H1 (cell line): Measurements from ENCODE around the gene NTN1. TPM values are rescaled to one million over a fixed set of nuclear protein-coding genes. Genes with fewer than 3 reads are reported as not detected.

ENCODE experiments used
- CTCF ChIA-PET: fragments of 300-600 bp; sonication (Branson Sonifier 250); formaldehyde crosslinking; loops from one replicate; lab custom pipeline; 2021; ENCODE audit not compliant: partially characterized antibody; lab: Charles Lee
- POLR2A ChIA-PET: fragments of 300-600 bp; sonication (Branson Sonifier 250); formaldehyde crosslinking; loops from one replicate; lab custom pipeline; 2021; ENCODE audit warnings: inconsistent platforms; ENCODE audit not compliant: partially characterized antibody; lab: Charles Lee
- DNase-seq, 2 experiments: peaks; one replicate each; pipeline versions ENCODE4 v3.0.0 to v3.0.0-alpha.2; 2010 to 2022; ENCODE audit warnings: low spot score in 2 of 2, low read depth in 1 of 2, mixed read lengths in 1 of 2
- FAIRE-seq: peaks from 2 replicates; lab custom pipeline; 2011; peaks lifted over from hg19 to GRCh38; lab: Jason Lieb, UNC
- H2AFZ ChIP-seq: 2 replicates; pipeline ENCODE4 v1.8.1; 2012; ENCODE audit warnings: low read length, inconsistent platforms
- H2AK5ac ChIP-seq: 2 replicates; pipeline ENCODE4 v1.6.1; 2013; ENCODE audit warnings: low read depth, low read length
- H2BK120ac ChIP-seq: replicated peaks from 2 replicates; pipeline ENCODE3; 2013; ENCODE audit warnings: low read depth, low read length, inconsistent platforms
- H2BK12ac ChIP-seq: 2 replicates; pipeline ENCODE4 v1.6.1; 2013; ENCODE audit warnings: low read depth, low read length
- H2BK15ac ChIP-seq: 2 replicates; pipeline ENCODE4 v1.6.1; 2013; ENCODE audit warnings: low read length
- H2BK20ac ChIP-seq: 2 replicates; pipeline ENCODE4 v1.6.1; 2013; ENCODE audit warnings: low read length
- H2BK5ac ChIP-seq: 2 replicates; pipeline ENCODE4 v1.6.1; 2013; ENCODE audit warnings: low read depth, low read length
- H3K14ac ChIP-seq: 2 replicates; pipeline ENCODE4 v1.6.1; 2013; ENCODE audit warnings: inconsistent platforms; ENCODE audit not compliant: insufficient read length
- H3K18ac ChIP-seq: 2 replicates; pipeline ENCODE4 v1.6.1; 2013; ENCODE audit warnings: low read length; ENCODE audit errors: extremely low read depth
- H3K23ac ChIP-seq: 2 replicates; pipeline ENCODE4 v1.6.1; 2013; ENCODE audit warnings: inconsistent platforms; ENCODE audit not compliant: insufficient read length
- H3K23me2 ChIP-seq: 2 replicates; pipeline ENCODE4 v1.6.1; 2013; ENCODE audit warnings: low read depth, low read length
- H3K27ac ChIP-seq: 2 replicates; pipeline ENCODE4 v1.6.1; 2011; ENCODE audit warnings: low read depth, low read length, inconsistent platforms
- H3K27me3 ChIP-seq, 4 experiments: replicated peaks in 1 of 4; 1 replicate in 1 of 4; 2 replicates in 3 of 4; pipeline versions ENCODE4 v1.6.1 to v1.8.1; 2011 to 2013; ENCODE audit warnings: low read length in 3 of 4, mild to moderate bottlenecking in 3 of 4, inconsistent platforms in 2 of 4, mixed read lengths in 2 of 4, moderate library complexity in 1 of 4; ENCODE audit not compliant: control insufficient read depth in 3 of 4, insufficient read depth in 3 of 4; ENCODE audit errors: extremely low read depth in 1 of 4
- H3K36me3 ChIP-seq, 4 experiments: 2 replicates each; pipeline versions ENCODE4 v1.6.1 to v1.8.1; 2011 to 2013; ENCODE audit warnings: mild to moderate bottlenecking in 4 of 4, low read length in 3 of 4, moderate library complexity in 2 of 4, control low read depth in 1 of 4, inconsistent platforms in 1 of 4; ENCODE audit not compliant: insufficient read depth in 4 of 4, control insufficient read depth in 2 of 4
- H3K4ac ChIP-seq: replicated peaks from 2 replicates; pipeline ENCODE3; 2013; ENCODE audit warnings: low read length, low read depth, mixed read lengths, inconsistent platforms; ENCODE audit not compliant: insufficient read length
- H3K4me1 ChIP-seq, 4 experiments: replicated peaks in 1 of 4; 1 replicate in 1 of 4; 2 replicates in 3 of 4; pipeline versions ENCODE4 v1.6.1 to v1.8.1; 2011 to 2013; ENCODE audit warnings: low read length in 3 of 4, inconsistent platforms in 2 of 4, mixed read lengths in 1 of 4; ENCODE audit not compliant: insufficient read depth in 4 of 4, control insufficient read depth in 3 of 4
- H3K4me2 ChIP-seq, 2 experiments: 2 replicates each; pipeline versions ENCODE4 v1.6.1 to v1.8.1; 2011 to 2013; ENCODE audit warnings: low read depth in 2 of 2, low read length in 2 of 2, control low read depth in 1 of 2, inconsistent platforms in 1 of 2, mild to moderate bottlenecking in 1 of 2; ENCODE audit not compliant: insufficient read depth in 1 of 2
- H3K4me3 ChIP-seq, 4 experiments: fragments of 200-600, 300-600 bp in 1 of 4; sonication (generic), shearing (Covaris generic), sonication (Bioruptor Twin) in 1 of 4; 2 replicates each; pipeline versions ENCODE4 v1.5.1 to v1.8.1; 2011 to 2016; ENCODE audit warnings: low read length in 4 of 4, low read depth in 3 of 4, control low read depth in 2 of 4, inconsistent platforms in 2 of 4, mild to moderate bottlenecking in 2 of 4, mixed read lengths in 1 of 4, moderate library complexity in 1 of 4; ENCODE audit not compliant: insufficient read depth in 2 of 4; ENCODE audit errors: extremely low read depth in 1 of 4
- H3K56ac ChIP-seq: replicated peaks from 2 replicates; pipeline ENCODE3; 2013; ENCODE audit warnings: low read depth, mild to moderate bottlenecking, mixed read lengths, low read length, inconsistent platforms; ENCODE audit not compliant: insufficient read length
- H3K79me1 ChIP-seq: 2 replicates; pipeline ENCODE4 v1.6.1; 2013; ENCODE audit warnings: low read depth, low read length, control low read depth
- H3K79me2 ChIP-seq, 2 experiments: 2 replicates each; pipeline versions ENCODE4 v1.6.1 to v1.8.1; 2012 to 2013; ENCODE audit warnings: low read length in 2 of 2, mild to moderate bottlenecking in 2 of 2, inconsistent platforms in 1 of 2; ENCODE audit not compliant: insufficient read depth in 2 of 2, control insufficient read depth in 1 of 2
- H3K9ac ChIP-seq, 4 experiments: replicated peaks in 1 of 4; 1 replicate in 1 of 4; 2 replicates in 3 of 4; pipeline versions ENCODE4 v1.6.1 to v1.8.1; 2011 to 2013; ENCODE audit warnings: low read depth in 3 of 4, low read length in 3 of 4, control low read depth in 2 of 4, mild to moderate bottlenecking in 2 of 4, moderate library complexity in 2 of 4, inconsistent platforms in 1 of 4; ENCODE audit errors: extremely low read depth in 1 of 4
- H3K9me3 ChIP-seq, 2 experiments: 2 replicates each; pipeline versions ENCODE4 v1.6.1 to v1.8.1; 2012 to 2013; ENCODE audit warnings: mild to moderate bottlenecking in 2 of 2, moderate library complexity in 2 of 2, control low read depth in 1 of 2, inconsistent platforms in 1 of 2, low read depth in 1 of 2, low read length in 1 of 2, mixed read lengths in 1 of 2; ENCODE audit not compliant: insufficient read depth in 2 of 2
- H4K20me1 ChIP-seq, 2 experiments: replicated peaks in 1 of 2; 2 replicates each; pipeline versions ENCODE3 to v1.8.1; 2011 to 2013; ENCODE audit warnings: inconsistent platforms in 2 of 2, low read length in 2 of 2, mild to moderate bottlenecking in 1 of 2; ENCODE audit not compliant: insufficient read depth in 2 of 2, control insufficient read depth in 1 of 2
- H4K5ac ChIP-seq: 2 replicates; pipeline ENCODE4 v1.6.1; 2013; ENCODE audit warnings: low read length, low read depth, mixed read lengths, inconsistent platforms; ENCODE audit not compliant: insufficient read length
- H4K8ac ChIP-seq: 2 replicates; pipeline ENCODE4 v1.8.0; 2013; ENCODE audit warnings: mild to moderate bottlenecking, moderate library complexity, low read length, inconsistent platforms; ENCODE audit not compliant: insufficient read depth; ENCODE audit errors: extremely low read depth
- H4K91ac ChIP-seq: replicated peaks from 2 replicates; pipeline ENCODE3; 2013; ENCODE audit warnings: low read length, mixed read lengths, inconsistent platforms; ENCODE audit not compliant: insufficient read length
- CTCF ChIP-seq, 3 experiments: IDR thresholded peaks; 1 replicate in 2 of 3; 2 replicates in 1 of 3; pipeline versions ENCODE4 v1.5.1 to v1.6.1; 2011; ENCODE audit warnings: low read length in 3 of 3, mild to moderate bottlenecking in 3 of 3, inconsistent platforms in 2 of 3, low read depth in 1 of 3, moderate library complexity in 1 of 3; ENCODE audit not compliant: insufficient read depth in 1 of 3; ENCODE audit errors: control extremely low read depth in 1 of 3
- HDAC2 ChIP-seq, 2 experiments: fragments of 300-600 bp in 1 of 2; sonication (generic) in 1 of 2; IDR thresholded peaks; 2 replicates each; pipeline ENCODE4 v1.6.1; 2011 to 2012; ENCODE audit warnings: low read depth in 2 of 2, low read length in 2 of 2, mild to moderate bottlenecking in 2 of 2, moderate library complexity in 2 of 2, borderline replicate concordance in 1 of 2, inconsistent platforms in 1 of 2
- WGBS, 2 experiments: shearing (Covaris generic) in 1 of 2; methylation state at CpG; one replicate each; pipeline versions ENCODE4 v1.1.6 to v1.1.7; 2013 to 2015; ENCODE audit warnings: low lambda C conversion rate in 2 of 2, mixed read lengths in 2 of 2, inconsistent platforms in 1 of 2, low coverage in 1 of 2, missing lambda C conversion rate in 1 of 2; ENCODE audit not compliant: insufficient replicate concordance in 2 of 2, insufficient coverage in 1 of 2, insufficient read length in 1 of 2; ENCODE audit errors: extremely low coverage in 1 of 2, missing lambda C conversion rate in 1 of 2; 5-methylcytosine and 5-hydroxymethylcytosine counted together
- polyA plus RNA-seq, 7 experiments: library from polyadenylated mRNA; depleted of rRNA in 3 of 7; stranded (reverse) in 5 of 7; unstranded in 2 of 7; fragments of >200 nt in 5 of 7; fragments of 200-250 nt in 2 of 7; gene quantifications; 1 replicate in 5 of 7; 2 replicates in 1 of 7; 4 replicates in 1 of 7; pipeline versions ENCODE4 v1.2.1 to v1.2.3, GENCODE V29; 2011 to 2013; ENCODE audit warnings: missing spikeins in 2 of 7, mixed read lengths in 2 of 7
- total RNA-seq: library from RNA; stranded (reverse); fragmentation: NEBNext Ultra II Directional; extraction: Animal tissue kit (Norgen Biotek cat#: 25700); gene quantifications from 2 replicates; pipeline ENCODE4 v1.2.1, GENCODE V29; 2021

The NTN1 gene
- total and polyA plus RNA-seq, 2 of the 8 experiments (the other 6 are each of a cell fraction or from before 2014, with no cell fraction given): 2.0 to 2.3 TPM

DNA sequence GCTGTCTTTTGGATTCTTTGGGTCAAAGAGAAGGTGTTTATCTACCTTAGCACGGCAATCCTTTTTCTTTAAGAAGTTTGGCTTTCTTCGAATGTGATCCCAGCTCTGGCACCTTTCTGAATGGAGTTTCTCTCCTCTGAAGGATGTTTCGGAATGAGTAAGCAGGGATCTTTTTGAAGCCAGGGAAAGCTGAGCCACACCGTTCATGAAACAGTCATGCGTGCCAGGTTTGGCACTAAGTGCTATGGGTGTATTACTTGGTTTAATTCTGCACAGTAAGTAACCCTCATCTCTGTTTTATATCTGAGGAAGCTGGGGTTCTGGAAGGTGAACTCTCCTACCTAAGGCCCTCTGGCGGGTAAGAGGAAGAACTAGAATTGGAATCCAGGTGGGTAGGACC, 234.5 kb downstream of the NTN1 start:
- no peak for DNase-seq
- H2AFZ ChIP-seq: no peak overlapping the region
- H4K91ac ChIP-seq: no peak overlapping the region
- H3K79me2 ChIP-seq: no peaks in the 10 kb centered on the region
- H2AK5ac ChIP-seq: no peak overlapping the region
- no peak overlapping the region for H2BK15ac ChIP-seq
- H3K18ac ChIP-seq: no peak overlapping the region
- no peak overlapping the region for H3K27ac ChIP-seq
- H4K20me1 ChIP-seq: no peaks in the 10 kb centered on the region
- no peaks in the 10 kb centered on the region for H3K79me1 ChIP-seq
- no peak overlapping the region for H2BK5ac ChIP-seq
- no peak overlapping the region for H3K4me3 ChIP-seq
- H2BK120ac ChIP-seq: no peak overlapping the region
- H3K14ac ChIP-seq: no peak overlapping the region
- CTCF ChIA-PET: interaction anchor here (1.2 to 2.1 kb wide), 5 partner anchors 10 to 254 kb away, joined by 3 to 6 read pairs (median 5); no protein-coding TSS in a partner anchor
- H4K5ac ChIP-seq: no peak overlapping the region
- no peak overlapping the region for H3K4ac ChIP-seq
- H3K27me3 ChIP-seq: 0 out of 7 replicates have a peak, but pooled peaks cover 0 to 2% (median 0%) of the 10 kb centered on the region in 4 experiments
- POLR2A ChIA-PET: no interaction called here
- H3K4me1 ChIP-seq: peaks cover 0 to 8% (median 2%) of the 10 kb centered on the region in 4 experiments; a peak in 4 of 7 replicates
- H2BK20ac ChIP-seq: no peak overlapping the region
- no peak overlapping the region for H3K9ac ChIP-seq
- 85% methylated on average over 6 of the region's 6 CpGs; no CpG with 5 or more reads in 1 of the 2 experiments for WGBS, 2 experiments
- no peak overlapping the region for H3K23ac ChIP-seq
- H3K4me2 ChIP-seq: no peak overlapping the region
- no peak overlapping the region for H2BK12ac ChIP-seq
- no peaks in the 10 kb centered on the region for H3K36me3 ChIP-seq
- no peaks in the 10 kb centered on the region for H3K23me2 ChIP-seq
- FAIRE-seq: no peak
- H4K8ac ChIP-seq: no peak overlapping the region
- H3K9me3 ChIP-seq: no peaks in the 10 kb centered on the region
- TF ChIP-seq HDAC2 (IDR thresholded peaks at IDR 0.05; ENCODE audit: borderline replicate concordance in 1 of 2, low read depth in 2 of 2, low read length in 2 of 2) (no peak), CTCF (IDR thresholded peaks at IDR 0.05; ENCODE audit: control extremely low read depth in 1 of 3, insufficient read depth in 1 of 3, low read depth in 1 of 3, low read length in 3 of 3) (peak in 1 of 3 experiments; percentile 4; a peak in 1 of 4 replicates)
- no peak overlapping the region for H3K56ac ChIP-seq
